Epithelial cell of prostate (primary cell): ENCODE measurements around the gene TMEM41B.

ENCODE experiments used
- DNase-seq: peaks from one replicate; pipeline ENCODE4 v3.0.0-alpha.2; 2011; ENCODE audit warnings: low read depth, low spot score
- H3K27ac ChIP-seq: fragments of 450-650 bp; 2 replicates; pipeline ENCODE4 v1.5.1; 2017; ENCODE audit warnings: mild to moderate bottlenecking

Gene TMEM41B

GRCh38 chr11:9313648-9314290 is 624 bp downstream of the TMEM41B start:
- H3K27ac ChIP-seq: peak overlapping the region; percentile 88
- no peak for DNase-seq

- H3K27ac ChIP-seq: no peak overlapping the region
- DNase-seq: no peak
Observed at GRCh38 chr11:9310485-9311090, 3.8 kb downstream of the TMEM41B start.

- no peak overlapping the region for H3K27ac ChIP-seq
- no peak for DNase-seq
Observed at GRCh38 chr11:9304178-9304577, 10.2 kb downstream of the TMEM41B start.

- no peak overlapping the region for H3K27ac ChIP-seq
- no peak for DNase-seq
Observed at GRCh38 chr11:9302448-9302847, 11.9 kb downstream of the TMEM41B start.

- H3K27ac ChIP-seq: no peak overlapping the region
- DNase-seq: no peak
Observed at GRCh38 chr11:9301720-9302119, 12.7 kb downstream of the TMEM41B start.

GRCh38 chr11:9293646-9294045 is 20.7 kb downstream of the TMEM41B start:
- DNase-seq: no peak

GRCh38 chr11:9285850-9286587 is 28.4 kb downstream of the TMEM41B start:
- no peak for DNase-seq
- H3K27ac ChIP-seq: no peak overlapping the region

More at GRCh38 chr11:9293646-9294045, 20.7 kb downstream of the TMEM41B start:
- no peak overlapping the region for H3K27ac ChIP-seq

GRCh38 chr11:9280655-9281301 is 33.6 kb downstream of the TMEM41B start:
- no peak overlapping the region for H3K27ac ChIP-seq
- DNase-seq: peak; percentile 34

GRCh38 chr11:9277176-9277575 is 37.2 kb downstream of the TMEM41B start:
- no peak overlapping the region for H3K27ac ChIP-seq
- no peak for DNase-seq

- no peak overlapping the region for H3K27ac ChIP-seq
- no peak for DNase-seq
Observed at GRCh38 chr11:9276571-9276970, 37.8 kb downstream of the TMEM41B start.

GRCh38 chr11:9274499-9275258 is 39.7 kb downstream of the TMEM41B start:
- DNase-seq: no peak
- no peak overlapping the region for H3K27ac ChIP-seq

GRCh38 chr11:9273376-9274336 is 40.7 kb downstream of the TMEM41B start:
- DNase-seq: no peak
- H3K27ac ChIP-seq: no peak overlapping the region

GRCh38 chr11:9269492-9270013 is 44.8 kb downstream of the TMEM41B start:
- H3K27ac ChIP-seq: no peak overlapping the region
- no peak for DNase-seq

- no peak for DNase-seq
- no peak overlapping the region for H3K27ac ChIP-seq
Observed at GRCh38 chr11:9267680-9268079, 46.7 kb downstream of the TMEM41B start.

- no peak overlapping the region for H3K27ac ChIP-seq
- no peak for DNase-seq
Observed at GRCh38 chr11:9266926-9267325, 47.5 kb downstream of the TMEM41B start.

GRCh38 chr11:9266132-9266736 is 48.2 kb downstream of the TMEM41B start:
- H3K27ac ChIP-seq: no peak overlapping the region
- no peak for DNase-seq

GRCh38 chr11:9265211-9266131 is 48.9 kb downstream of the TMEM41B start, which contains the start of gene DENND5A:
Gene DENND5A (minus strand): TSS chr11:9265350. CDS start chr11:9265069, 281 bp downstream.
- DNase-seq: no peak
- no peak within 1 kb of the TSS for H3K27ac ChIP-seq
